Hematopoietic multipotent progenitor cell (in vitro differentiated cells): ENCODE measurements around the gene C1QB. TPM values are rescaled to one million over a fixed set of nuclear protein-coding genes. Genes with fewer than 3 reads are reported as not detected.

Experiments used
- DNase-seq, 3 donors: peaks; one replicate each; pipeline ENCODE4 v3.0.0-alpha.2; 2011 to 2015; ENCODE audit warnings: low read depth in 2 of 3, low spot score in 2 of 3
- total RNA-seq: library from RNA; depleted of rRNA; stranded (reverse); fragments of >200 nt; gene quantifications from one replicate; pipeline ENCODE4 v1.2.3, GENCODE V29; 2012

C1QB gene, protein sequence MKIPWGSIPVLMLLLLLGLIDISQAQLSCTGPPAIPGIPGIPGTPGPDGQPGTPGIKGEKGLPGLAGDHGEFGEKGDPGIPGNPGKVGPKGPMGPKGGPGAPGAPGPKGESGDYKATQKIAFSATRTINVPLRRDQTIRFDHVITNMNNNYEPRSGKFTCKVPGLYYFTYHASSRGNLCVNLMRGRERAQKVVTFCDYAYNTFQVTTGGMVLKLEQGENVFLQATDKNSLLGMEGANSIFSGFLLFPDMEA
- total RNA-seq = 0.27 TPM

GRCh38 chr1:22652881-22653316 lies at the start of gene C1QB:
Gene C1QB (plus strand): TSS chr1:22653236. CDS start chr1:22659463, 6,227 bp downstream.
- DNase-seq = no peak

DNA sequence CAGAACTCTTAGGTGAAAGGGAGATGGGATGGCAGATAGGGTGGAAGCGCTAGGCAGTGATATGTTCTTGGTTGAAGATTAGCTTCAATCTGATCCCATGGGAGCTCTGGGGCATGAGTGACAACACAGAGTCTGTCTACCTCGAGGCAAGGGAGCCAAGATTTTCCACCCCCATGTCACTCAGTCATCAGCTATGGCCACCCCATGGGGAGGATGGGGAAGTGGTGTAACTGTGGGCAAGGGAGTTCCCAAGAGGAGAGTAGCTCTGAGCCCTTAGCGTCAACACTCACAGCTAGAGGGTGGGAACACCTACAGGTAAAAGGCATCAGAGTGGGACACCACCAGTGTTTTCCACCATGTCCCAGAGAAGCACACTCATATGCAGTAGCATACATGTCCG lies 46.9 kb upstream of the C1QB start:
- DNase-seq = no peak

GRCh38 chr1:22607154-22607553 lies 45.9 kb upstream of the C1QB start:
- DNase-seq = no peak

- DNase-seq = no peak
These were observed 44.7 kb upstream of the C1QB start for GRCh38 chr1:22608361-22608760.

DNA sequence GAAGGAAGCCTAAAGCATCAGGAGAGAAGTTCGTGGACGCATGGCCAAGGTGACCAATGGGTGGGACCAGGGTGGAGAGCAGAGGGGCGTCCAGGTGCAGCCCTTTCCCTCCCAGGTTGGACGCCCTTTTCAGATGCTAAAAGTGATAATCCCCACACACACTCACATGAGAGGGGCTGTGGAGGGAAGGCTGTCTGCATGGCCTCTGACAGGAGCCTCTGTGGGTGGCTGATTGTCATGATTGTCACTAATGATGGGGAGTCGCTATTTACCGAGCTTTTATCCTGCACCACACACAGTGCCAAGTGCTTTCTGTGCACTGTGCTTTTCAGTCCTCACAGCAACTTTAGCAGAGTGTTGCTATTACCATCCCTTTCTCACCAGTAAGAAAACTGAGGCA lies 43.7 kb upstream of the C1QB start:
- no peak for DNase-seq

GRCh38 chr1:22611530-22611947 lies 41.5 kb upstream of the C1QB start:
- peak in 2 of 3 donors; percentile 54 to 75 for DNase-seq

DNA sequence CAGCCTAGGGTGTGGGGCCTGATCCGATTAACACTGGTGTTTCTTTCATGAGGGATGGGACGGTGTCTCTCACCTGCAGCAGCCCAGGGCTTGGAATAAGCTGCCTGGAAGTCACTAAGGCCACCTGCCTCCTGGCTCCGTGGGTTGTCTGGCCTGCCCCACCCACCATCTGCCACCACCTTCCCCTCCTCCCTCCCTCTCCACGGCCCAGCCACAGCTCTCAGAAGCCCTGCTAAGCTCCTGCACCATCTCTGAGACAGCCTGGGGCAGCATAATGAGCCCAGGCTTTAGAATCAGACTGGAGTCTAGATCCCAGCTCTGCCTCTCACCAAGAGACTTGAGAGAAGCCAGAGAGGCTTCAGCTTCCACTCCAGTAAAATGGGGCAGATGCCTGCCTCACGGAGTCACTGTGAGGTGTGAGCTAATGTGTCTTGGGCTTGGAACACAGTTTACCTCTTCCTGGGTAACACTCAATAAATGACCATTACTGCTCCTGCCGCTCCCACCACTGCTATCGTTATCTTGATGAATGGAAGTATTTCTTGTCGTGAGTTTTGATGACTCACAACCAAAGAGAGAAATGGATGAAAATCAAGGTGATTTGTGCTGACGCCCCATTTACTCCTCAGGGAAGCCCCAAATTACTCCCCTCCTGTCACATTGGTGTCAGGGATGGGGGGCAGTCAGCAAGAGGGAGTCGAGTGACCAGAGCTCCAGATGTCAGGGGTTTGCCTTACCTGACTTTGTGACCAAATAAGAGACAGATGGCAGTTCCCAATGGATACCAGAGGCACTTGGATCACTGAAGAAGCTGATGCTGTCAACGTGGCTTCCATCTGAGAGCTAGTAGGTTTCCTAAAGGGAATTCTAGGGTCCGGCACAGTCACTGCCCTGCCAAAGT lies 40.1 kb upstream of the C1QB start:
- DNase-seq = no peak

GRCh38 chr1:22613572-22613918 lies 39.5 kb upstream of the C1QB start:
- DNase-seq = no peak

DNA sequence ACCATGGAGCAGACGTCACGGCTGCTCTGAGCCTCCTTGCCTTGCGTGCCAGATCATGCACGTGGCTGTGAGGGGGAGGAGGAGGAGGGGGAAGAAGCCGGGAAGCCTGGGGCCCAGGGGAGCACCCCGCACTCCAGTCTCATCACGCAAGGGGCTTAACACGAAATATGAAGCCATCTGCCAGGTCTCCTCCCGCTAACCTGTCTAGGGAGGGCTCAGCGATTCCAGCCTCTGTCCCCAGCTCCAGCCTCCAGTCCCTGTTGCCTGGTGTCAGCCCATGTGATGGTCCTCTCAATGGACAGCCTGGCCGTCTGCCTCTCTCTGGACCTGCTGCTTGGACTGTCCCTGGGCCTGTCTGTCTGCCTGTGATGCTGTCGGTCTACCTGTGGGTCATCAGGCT lies 39.1 kb upstream of the C1QB start:
- no peak for DNase-seq

- no peak for DNase-seq
These were observed 37.1 kb upstream of the C1QB start for GRCh38 chr1:22615886-22616285.

DNA sequence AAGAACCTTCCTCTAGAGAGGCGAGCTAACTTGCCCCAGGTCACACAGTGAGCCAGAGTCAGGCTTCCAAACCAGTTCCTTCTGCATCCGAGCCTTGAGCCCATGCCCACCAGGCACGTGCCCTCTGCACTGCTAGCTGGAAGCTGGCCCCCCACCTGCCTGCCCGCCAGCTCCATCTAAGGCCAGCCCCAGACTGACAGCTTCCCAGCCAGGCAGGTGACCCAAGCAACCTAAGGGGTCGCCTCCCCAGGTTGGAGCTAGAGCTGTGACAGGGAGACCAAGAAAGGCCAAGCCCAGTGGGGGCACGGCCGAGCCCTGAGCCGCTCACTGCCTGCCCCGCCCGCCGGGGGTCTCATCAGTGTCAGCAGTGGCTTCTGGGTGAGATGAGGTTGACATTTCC lies 36.5 kb upstream of the C1QB start:
- no peak for DNase-seq

GRCh38 chr1:22618056-22618455 lies 35.0 kb upstream of the C1QB start:
- no peak for DNase-seq

DNA sequence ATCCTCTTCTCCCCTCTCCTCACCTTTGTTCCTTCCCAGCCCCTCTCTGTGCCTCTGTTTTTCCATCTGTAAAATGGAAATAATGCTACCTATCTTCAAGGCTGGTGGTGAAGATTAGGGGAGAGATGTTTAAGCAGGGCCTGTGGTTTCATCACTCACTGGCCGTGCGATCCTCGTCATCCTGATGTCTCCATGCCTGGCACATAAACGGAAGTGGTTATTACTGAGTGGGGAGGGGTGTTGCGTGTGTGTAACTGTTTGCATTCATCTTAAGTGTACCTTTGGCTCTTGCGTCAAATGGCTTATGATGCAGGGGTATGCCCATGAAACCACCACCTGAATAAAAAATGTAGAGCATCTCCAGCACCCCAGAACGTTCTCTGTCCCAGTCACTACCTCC lies 33.8 kb upstream of the C1QB start:
- DNase-seq = no peak

DNA sequence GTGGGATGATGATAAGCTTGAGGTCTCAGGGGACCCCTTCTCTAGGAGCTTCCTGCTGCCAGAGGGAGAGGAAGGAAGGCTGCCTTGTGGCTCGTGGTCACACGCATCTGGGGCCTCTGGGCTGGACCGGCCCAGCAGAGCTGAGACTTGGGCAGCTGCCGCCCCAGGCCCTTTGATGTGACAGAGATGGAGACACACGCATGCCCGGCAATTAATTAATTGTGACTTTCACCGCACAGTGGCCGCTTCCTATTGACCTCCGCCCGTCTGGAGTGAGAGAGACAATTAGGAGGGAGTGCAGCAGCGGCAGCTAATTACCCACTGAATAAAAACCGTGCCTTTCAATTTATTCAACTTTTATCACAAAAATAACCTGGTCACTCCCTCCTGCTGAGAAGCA lies 33.2 kb upstream of the C1QB start:
- no peak for DNase-seq

DNA sequence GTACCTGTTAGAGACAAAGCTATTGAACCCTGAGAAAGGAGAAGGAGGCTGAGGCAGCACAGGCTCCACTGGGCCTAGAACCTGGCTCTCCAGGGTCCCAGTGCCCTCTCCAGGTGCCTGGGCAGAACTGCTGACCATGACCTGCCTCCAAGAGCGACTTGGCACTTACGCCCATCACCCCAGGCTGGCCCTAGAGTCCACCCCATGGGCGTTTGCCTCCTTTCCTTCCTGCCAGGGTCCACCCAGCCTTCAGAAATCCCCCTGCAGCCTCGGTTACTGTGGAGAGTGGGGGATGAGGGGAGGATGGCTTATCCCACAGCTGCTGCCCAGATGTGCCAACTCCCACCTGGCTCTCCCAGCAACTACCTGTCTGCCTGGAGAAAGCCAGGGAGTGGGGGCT lies 31.3 kb upstream of the C1QB start:
- no peak for DNase-seq

DNA sequence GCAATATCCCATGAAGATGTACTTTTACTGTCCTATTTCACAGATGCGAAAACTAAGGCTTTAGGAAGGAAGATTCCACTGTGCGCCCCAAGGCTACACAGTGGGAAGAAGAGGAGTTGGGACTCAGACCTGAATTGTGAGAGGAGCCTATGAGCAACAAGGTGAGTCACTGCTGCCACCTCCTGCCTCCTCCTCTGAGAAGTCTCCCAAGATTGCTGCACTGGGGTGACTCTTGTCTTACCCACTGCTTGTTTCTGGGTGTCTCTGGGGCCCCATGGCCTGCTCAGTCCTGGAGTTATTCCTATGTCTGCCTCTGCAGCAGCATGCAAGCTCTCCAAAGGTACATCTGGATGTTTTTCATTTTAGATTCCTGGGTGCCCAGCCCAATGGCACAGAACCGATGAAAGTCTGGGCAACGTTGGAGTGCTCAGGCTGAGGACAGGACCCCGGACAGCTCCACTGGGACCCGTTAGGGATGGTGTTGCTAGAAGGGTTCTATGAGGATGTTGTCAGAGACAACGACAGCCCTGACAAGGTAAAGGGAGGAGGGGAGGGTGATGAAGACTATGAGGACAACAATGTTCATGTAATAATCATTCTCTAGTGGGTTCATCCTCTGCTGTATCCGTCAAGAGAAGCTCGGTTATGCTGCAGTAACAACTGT lies 27.6 kb upstream of the C1QB start:
- no peak for DNase-seq

GRCh38 chr1:22626237-22627157 lies 26.5 kb upstream of the C1QB start:
- DNase-seq = no peak

DNA sequence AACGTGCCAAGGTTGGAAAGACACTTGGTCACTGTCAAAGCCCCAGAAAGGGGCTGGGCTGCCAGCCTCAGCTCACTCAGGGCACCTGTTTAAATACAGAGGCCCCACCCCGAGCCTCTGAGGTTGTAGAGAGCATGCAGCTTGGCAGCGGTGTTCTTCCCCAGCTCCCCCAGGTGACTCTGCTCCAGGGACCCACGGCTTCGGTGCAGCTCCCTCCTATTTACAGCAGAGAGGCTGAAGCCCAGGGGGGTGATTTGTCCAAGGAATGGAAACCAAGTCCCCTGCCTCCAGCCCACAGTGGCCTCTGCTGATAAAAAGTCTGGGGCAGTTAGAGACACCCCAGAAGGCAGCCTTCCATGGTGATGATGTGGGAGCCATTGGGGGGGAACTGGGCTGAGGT lies 25.7 kb upstream of the C1QB start:
- DNase-seq = no peak

GRCh38 chr1:22628698-22629444 lies 24.2 kb upstream of the C1QB start:
- no peak for DNase-seq

- DNase-seq = no peak
These were observed 23.1 kb upstream of the C1QB start for GRCh38 chr1:22629886-22630285.
